ENCODE measurements around the gene RLN2.

Gene RLN2

GRCh38 chr9:5269249-5269715, 35.2 kb downstream of the RLN2 start:
- no peak for DNase-seq (ENCODE audit: low read depth in 2 of 3, low spot score in 2 of 3)

- no peak for DNase-seq (ENCODE audit: low read depth in 2 of 3, low spot score in 2 of 3)
Measured at GRCh38 chr9:5265939-5266338, 38.6 kb downstream of the RLN2 start.

- DNase-seq (ENCODE audit: low read depth in 2 of 3, low spot score in 2 of 3): no peak
Measured at GRCh38 chr9:5264219-5264595, 40.3 kb downstream of the RLN2 start.

- no peak for DNase-seq (ENCODE audit: low read depth in 2 of 3, low spot score in 2 of 3)
Measured at GRCh38 chr9:5263351-5264218, 40.9 kb downstream of the RLN2 start.
